Lung (tissue), 12 donors: Measurements from ENCODE around the gene PSEN1. TPM values are rescaled to one million over a fixed set of nuclear protein-coding genes. Genes with fewer than 3 reads are reported as not detected.

Experiments used
- ATAC-seq: fragments of 200-7000 bp; cut with Tn5 transposase; one replicate; pipeline ENCODE4 v1.9.1; 2020; ENCODE audit warnings: moderate number of reproducible peaks; ENCODE audit not compliant: insufficient read depth, low FRiP score
- DNase-seq, 3 donors: peaks; one replicate each; pipeline ENCODE4 v3.0.0-alpha.2; 2013 to 2017
- H3K27ac ChIP-seq, 2 donors: one replicate each; pipeline ENCODE4 v1.5.1; 2013; ENCODE audit warnings: mild to moderate bottlenecking in 2 of 2, moderate library complexity in 2 of 2, control low read depth in 1 of 2, inconsistent platforms in 1 of 2, low read depth in 1 of 2, low read length in 1 of 2
- H3K27me3 ChIP-seq, 3 donors: one replicate each; pipeline ENCODE4 v1.5.1; 2013; ENCODE audit warnings: low read length in 2 of 3; ENCODE audit not compliant: control insufficient read depth in 3 of 3, insufficient read depth in 3 of 3
- H3K36me3 ChIP-seq, 4 donors: one replicate each; pipeline ENCODE4 v1.5.1; 2013; ENCODE audit warnings: low read length in 4 of 4, mild to moderate bottlenecking in 1 of 4, moderate library complexity in 1 of 4; ENCODE audit not compliant: control insufficient read depth in 4 of 4, insufficient read depth in 4 of 4
- H3K4me1 ChIP-seq, 5 donors: one replicate each; pipeline ENCODE4 v1.5.1; 2013; ENCODE audit warnings: low read length in 5 of 5, mild to moderate bottlenecking in 2 of 5, moderate library complexity in 1 of 5; ENCODE audit not compliant: control insufficient read depth in 5 of 5, insufficient read depth in 5 of 5
- H3K4me3 ChIP-seq: one replicate; pipeline ENCODE4 v1.5.1; 2013; ENCODE audit warnings: mild to moderate bottlenecking, control low read depth, moderate library complexity
- H3K9ac ChIP-seq, 2 donors: one replicate each; pipeline ENCODE4 v1.5.1; 2013; ENCODE audit warnings: low read length in 2 of 2, control low read depth in 1 of 2; ENCODE audit not compliant: insufficient read depth in 1 of 2
- H3K9me3 ChIP-seq, 4 donors: one replicate each; pipeline ENCODE4 v1.5.1; 2013; ENCODE audit warnings: low read length in 3 of 4, mild to moderate bottlenecking in 1 of 4, moderate library complexity in 1 of 4; ENCODE audit not compliant: control insufficient read depth in 4 of 4, insufficient read depth in 3 of 4
- WGBS, 2 donors: extraction: QIAGEN DNeasy Blood & Tissue Kit; methylation state at CpG; one replicate each; pipeline ENCODE4 v1.1.7; 2013; 5-methylcytosine and 5-hydroxymethylcytosine counted together
- polyA plus RNA-seq, 2 donors: library from polyadenylated mRNA; stranded (reverse); fragments of 200-250 nt; gene quantifications; one replicate each; pipeline ENCODE4 v1.2.1, GENCODE V29; 2013
- total RNA-seq, 2 donors: library from RNA; depleted of rRNA in 1 of 2; stranded (reverse); fragments of >200 nt in 1 of 2; gene quantifications; one replicate each; pipeline ENCODE4 v1.2.1, GENCODE V29; 2014 to 2021
- TF ChIP-seq, protein P1 (sequence below): IDR thresholded peaks from 2 replicates; pipeline ENCODE4 v1.5.1; 2012; ENCODE audit warnings: mild to moderate bottlenecking; ENCODE audit errors: control extremely low read depth, extremely low read depth
- donor health status: control.
- donor health status: control.
- donor health status: Bipolar disorder and iron deficiency.
- donor health status: healthy.
- donor health status: DM: yes; HTN: yes; CAD: no.

Gene PSEN1
- total and polyA plus RNA-seq, 4 donors = 33.6 to 64.7 (median 50.6) TPM

DNA sequence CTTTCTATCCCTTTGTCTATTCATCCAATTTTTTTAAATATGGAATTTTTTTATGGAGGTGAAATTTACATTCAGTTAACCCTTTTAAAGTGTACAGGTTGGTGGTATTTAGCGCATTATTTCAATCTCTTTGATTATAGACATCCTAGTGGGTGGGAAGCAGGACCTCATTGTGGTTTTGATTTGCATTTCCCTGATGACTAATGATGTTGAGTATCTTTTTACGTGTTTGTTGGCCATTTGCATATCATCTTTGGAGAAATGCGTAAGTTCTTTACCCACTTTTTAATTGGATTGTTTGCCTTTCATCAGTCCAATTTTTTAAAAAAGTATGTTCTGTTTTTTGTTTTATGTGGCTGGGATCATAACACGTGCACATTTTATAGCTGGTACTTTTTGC is 121.8 kb downstream of the PSEN1 start:
- Histone ChIP-seq H3K27ac (no peak overlapping the region), H3K4me3 (no peak overlapping the region), H3K4me1 (no peaks in the 10 kb centered on the region), H3K9me3 (no peaks in the 10 kb centered on the region), H3K27me3 (no peaks in the 10 kb centered on the region), H3K36me3 (no peaks in the 10 kb centered on the region), H3K9ac (no peak overlapping the region)
- no peak for DNase-seq
- 85 to 86% methylated on average over 4 of the region's 4 CpGs for WGBS, 2 donors
- no peak for ATAC-seq
- TF ChIP-seq, protein P1, sequence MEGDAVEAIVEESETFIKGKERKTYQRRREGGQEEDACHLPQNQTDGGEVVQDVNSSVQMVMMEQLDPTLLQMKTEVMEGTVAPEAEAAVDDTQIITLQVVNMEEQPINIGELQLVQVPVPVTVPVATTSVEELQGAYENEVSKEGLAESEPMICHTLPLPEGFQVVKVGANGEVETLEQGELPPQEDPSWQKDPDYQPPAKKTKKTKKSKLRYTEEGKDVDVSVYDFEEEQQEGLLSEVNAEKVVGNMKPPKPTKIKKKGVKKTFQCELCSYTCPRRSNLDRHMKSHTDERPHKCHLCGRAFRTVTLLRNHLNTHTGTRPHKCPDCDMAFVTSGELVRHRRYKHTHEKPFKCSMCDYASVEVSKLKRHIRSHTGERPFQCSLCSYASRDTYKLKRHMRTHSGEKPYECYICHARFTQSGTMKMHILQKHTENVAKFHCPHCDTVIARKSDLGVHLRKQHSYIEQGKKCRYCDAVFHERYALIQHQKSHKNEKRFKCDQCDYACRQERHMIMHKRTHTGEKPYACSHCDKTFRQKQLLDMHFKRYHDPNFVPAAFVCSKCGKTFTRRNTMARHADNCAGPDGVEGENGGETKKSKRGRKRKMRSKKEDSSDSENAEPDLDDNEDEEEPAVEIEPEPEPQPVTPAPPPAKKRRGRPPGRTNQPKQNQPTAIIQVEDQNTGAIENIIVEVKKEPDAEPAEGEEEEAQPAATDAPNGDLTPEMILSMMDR = no peak

DNA sequence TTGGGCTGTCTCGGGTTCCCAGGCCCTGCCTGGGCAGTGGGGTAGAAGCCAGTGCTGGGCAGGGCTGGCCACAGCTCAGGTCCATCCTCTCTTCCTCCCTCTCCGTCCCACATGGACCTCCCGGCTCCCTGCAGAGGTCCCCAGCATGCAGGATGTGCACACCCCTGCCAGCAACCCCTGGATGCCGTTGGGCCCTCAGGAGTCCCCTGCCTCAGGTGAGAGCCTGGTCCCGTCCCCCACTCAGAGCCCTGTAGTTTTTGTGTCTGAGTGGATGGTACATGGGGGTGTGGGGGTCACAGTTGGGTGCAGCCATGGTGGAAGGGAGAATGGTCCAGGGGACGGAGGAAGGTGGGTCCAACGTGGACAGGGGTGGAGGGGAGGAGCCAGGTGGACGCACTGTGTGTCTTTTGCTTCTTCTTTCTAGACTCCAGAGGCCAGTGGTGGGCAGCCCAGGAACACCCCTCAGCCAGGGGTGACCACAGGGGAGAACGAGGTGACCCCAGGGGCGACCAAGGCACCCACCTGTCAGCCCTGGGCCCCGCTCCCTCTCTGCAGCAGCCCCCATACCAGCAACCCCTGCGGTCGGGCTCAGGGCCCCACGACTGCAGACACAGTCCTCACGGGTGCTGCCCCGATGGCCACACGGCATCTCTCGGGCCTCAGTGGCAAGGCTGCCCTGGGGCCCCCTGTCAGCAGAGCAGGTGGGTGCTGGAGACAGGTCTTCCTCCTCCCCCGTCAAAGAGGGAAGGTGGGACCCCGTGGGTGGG is 122.7 kb downstream of the PSEN1 start:
- TF ChIP-seq, protein P1 = no peak
- no peaks in the 10 kb centered on the region for H3K36me3 ChIP-seq
- no peak overlapping the region for H3K9ac ChIP-seq
- H3K27me3 ChIP-seq = no peaks in the 10 kb centered on the region
- ATAC-seq = no peak
- H3K4me1 ChIP-seq = no peaks in the 10 kb centered on the region
- 95% methylated on average over 20 of the region's 20 CpGs for WGBS, 2 donors
- H3K27ac ChIP-seq = no peak overlapping the region
- H3K4me3 ChIP-seq = no peak overlapping the region
- no peak for DNase-seq
- H3K9me3 ChIP-seq = no peaks in the 10 kb centered on the region

DNA sequence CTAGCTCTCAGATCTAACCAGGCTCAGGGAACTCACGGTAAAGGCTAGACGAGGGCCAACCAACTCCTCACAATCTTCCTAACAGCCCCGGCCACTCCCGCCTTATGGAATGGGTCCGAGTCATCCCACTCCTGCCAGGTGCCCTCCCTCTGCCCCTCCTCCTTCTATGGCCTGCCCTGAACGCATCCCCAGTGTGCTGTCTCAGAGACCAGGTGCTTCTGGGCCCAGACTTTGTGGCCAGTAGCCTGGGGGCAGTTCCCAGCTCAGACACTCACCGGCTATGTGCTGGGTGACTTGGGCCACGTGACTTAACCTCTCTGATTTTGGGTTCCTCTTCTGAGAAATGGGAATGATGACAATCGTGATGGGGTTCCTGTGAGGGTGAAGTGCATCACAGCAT is 123.5 kb downstream of the PSEN1 start:
- no peaks in the 10 kb centered on the region for H3K36me3 ChIP-seq
- TF ChIP-seq, protein P1 = no peak
- no peak for ATAC-seq
- H3K9ac ChIP-seq = no peak overlapping the region
- no peaks in the 10 kb centered on the region for H3K27me3 ChIP-seq
- DNase-seq = no peak
- no peak overlapping the region for H3K4me3 ChIP-seq
- H3K27ac ChIP-seq = no peak overlapping the region
- no peaks in the 10 kb centered on the region for H3K9me3 ChIP-seq
- no peaks in the 10 kb centered on the region for H3K4me1 ChIP-seq
- 90 to 93% methylated on average over 9 of the region's 9 CpGs for WGBS, 2 donors

DNA sequence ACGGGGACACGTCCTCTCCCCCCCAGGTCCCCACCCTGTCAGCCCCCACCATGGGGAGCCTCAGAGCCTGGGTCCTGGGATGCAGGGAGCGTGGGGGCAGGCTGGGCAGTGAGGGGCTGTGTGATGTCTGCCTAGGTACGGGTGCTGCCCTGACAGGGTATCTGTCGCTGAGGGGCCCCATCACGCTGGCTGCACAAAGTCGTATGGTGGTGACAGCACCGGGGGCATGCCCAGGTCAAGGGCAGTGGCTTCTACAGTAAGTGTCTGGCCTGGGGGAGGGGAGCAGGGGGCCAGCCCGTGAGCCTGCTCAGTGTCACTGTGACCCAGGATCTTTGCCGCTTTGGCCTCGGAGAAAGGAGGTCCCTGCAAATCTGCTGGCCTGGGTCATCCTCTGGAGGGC is 124.3 kb downstream of the PSEN1 start:
- Histone ChIP-seq H3K9ac (no peak overlapping the region), H3K4me1 (no peaks in the 10 kb centered on the region), H3K27ac (no peak overlapping the region), H3K9me3 (no peaks in the 10 kb centered on the region), H3K4me3 (no peak overlapping the region), H3K36me3 (no peaks in the 10 kb centered on the region), H3K27me3 (no peaks in the 10 kb centered on the region)
- no peak for DNase-seq
- no peak for ATAC-seq
- TF ChIP-seq, protein P1 = no peak
- 83 to 85% methylated on average over 11 of the region's 11 CpGs for WGBS, 2 donors
